GM12892 (cell line): ENCODE measurements around the gene FBXW7.

Experiments used
- POLR2A ChIP-seq: IDR thresholded peaks from 2 replicates; pipeline ENCODE4 v1.6.1; 2011; ENCODE audit warnings: low read depth, low read length, control low read depth
- POLR2AphosphoS5 ChIP-seq: IDR thresholded peaks from 2 replicates; pipeline ENCODE4 v1.6.1; 2011; ENCODE audit warnings: low read depth, low read length, control low read depth
- TAF1 ChIP-seq: IDR thresholded peaks from 2 replicates; pipeline ENCODE4 v1.6.1; 2011; ENCODE audit warnings: low read depth, mild to moderate bottlenecking, control low read depth, low read length, borderline replicate concordance

DNA sequence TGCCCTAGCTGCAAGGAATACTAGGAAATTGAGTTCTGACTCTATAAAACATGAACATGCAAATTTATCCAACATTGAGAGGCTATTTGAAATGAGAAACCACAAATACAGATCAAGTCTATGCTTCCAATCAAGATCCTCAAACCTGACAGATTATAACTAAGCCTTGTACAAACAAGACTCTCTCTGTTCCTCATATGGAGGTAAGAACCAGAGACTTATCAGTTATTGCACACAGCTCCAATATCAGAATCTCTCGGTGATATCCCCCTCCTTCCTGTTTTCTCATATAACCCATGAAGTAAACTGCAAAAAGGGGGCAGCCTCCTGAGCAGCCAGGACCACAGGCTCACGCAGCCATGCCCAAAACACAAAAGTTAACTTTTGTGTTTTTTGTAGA lies 36.5 kb downstream of the FBXW7 start:
- TF ChIP-seq POLR2A = no peak
- no peak for TF ChIP-seq POLR2AphosphoS5
- TF ChIP-seq TAF1 = no peak
